H9 (cell line): ENCODE results near the gene XRN1. TPM values are rescaled to one million over a fixed set of nuclear protein-coding genes. Genes with fewer than 3 reads are reported as not detected.

ENCODE experiments used
- DNase-seq: peaks from one replicate; pipeline ENCODE4 v3.0.0-alpha.2; 2017
- H2AFZ ChIP-seq: one replicate; pipeline ENCODE4 v1.6.1; 2013; ENCODE audit warnings: mild to moderate bottlenecking, low read length, control low read depth, moderate library complexity
- H2AK5ac ChIP-seq: 2 replicates; pipeline ENCODE4 v1.6.1; 2013; ENCODE audit warnings: low read length, control low read depth, mixed read lengths; ENCODE audit not compliant: insufficient read length
- H2BK120ac ChIP-seq: one replicate; pipeline ENCODE4 v1.6.1; 2013; ENCODE audit warnings: low read depth, mild to moderate bottlenecking, low read length, control low read depth, inconsistent platforms; ENCODE audit not compliant: poor library complexity, severe bottlenecking
- H2BK12ac ChIP-seq: 2 replicates; pipeline ENCODE4 v1.6.1; 2013; ENCODE audit warnings: low read length, control low read depth, mixed read lengths, low read depth; ENCODE audit not compliant: insufficient read length
- H2BK15ac ChIP-seq: 2 replicates; pipeline ENCODE4 v1.6.1; 2013; ENCODE audit warnings: low read depth, low read length, control low read depth
- H2BK20ac ChIP-seq: one replicate; pipeline ENCODE4 v1.6.1; 2013; ENCODE audit warnings: low read depth, mild to moderate bottlenecking, low read length, control low read depth, inconsistent platforms; ENCODE audit not compliant: poor library complexity, severe bottlenecking
- H2BK5ac ChIP-seq: 2 replicates; pipeline ENCODE4 v1.6.1; 2013; ENCODE audit warnings: low read length, control low read depth, mixed read lengths; ENCODE audit not compliant: insufficient read length
- H3K14ac ChIP-seq: 2 replicates; pipeline ENCODE4 v1.6.1; 2013; ENCODE audit warnings: low read length, control low read depth; ENCODE audit not compliant: insufficient read depth
- H3K18ac ChIP-seq: 2 replicates; pipeline ENCODE4 v1.6.1; 2013; ENCODE audit warnings: low read depth, mild to moderate bottlenecking, mixed read lengths, low read length, control low read depth; ENCODE audit not compliant: insufficient read length
- H3K23ac ChIP-seq: 2 replicates; pipeline ENCODE4 v1.6.1; 2013; ENCODE audit warnings: low read length, control low read depth, mixed read lengths, low read depth; ENCODE audit not compliant: insufficient read length
- H3K23me2 ChIP-seq: 2 replicates; pipeline ENCODE4 v1.6.1; 2013; ENCODE audit warnings: low read depth, mild to moderate bottlenecking, mixed read lengths, low read length, control low read depth; ENCODE audit not compliant: insufficient read length, poor library complexity, severe bottlenecking
- H3K27ac ChIP-seq: 2 replicates; pipeline ENCODE4 v1.5.1; 2013; ENCODE audit warnings: low read length, control low read depth, mixed read lengths, low read depth; ENCODE audit not compliant: insufficient read length
- H3K27me3 ChIP-seq: 2 replicates; pipeline ENCODE4 v1.6.1; 2013; ENCODE audit warnings: low read length, control low read depth, inconsistent platforms; ENCODE audit not compliant: insufficient read depth
- H3K4ac ChIP-seq: 2 replicates; pipeline ENCODE4 v1.6.1; 2013; ENCODE audit warnings: low read depth, mild to moderate bottlenecking, control low read depth, inconsistent platforms, low read length, moderate library complexity
- H3K4me1 ChIP-seq: 2 replicates; pipeline ENCODE4 v1.6.1; 2013; ENCODE audit warnings: low read length, control low read depth, inconsistent platforms; ENCODE audit not compliant: insufficient read depth
- H3K4me2 ChIP-seq: 2 replicates; pipeline ENCODE4 v1.6.1; 2013; ENCODE audit warnings: low read length, control low read depth, mixed read lengths; ENCODE audit not compliant: insufficient read length, insufficient read depth
- H3K56ac ChIP-seq: 2 replicates; pipeline ENCODE4 v1.6.1; 2013; ENCODE audit warnings: low read depth, mild to moderate bottlenecking, mixed read lengths, low read length, control low read depth; ENCODE audit not compliant: insufficient read length
- H3K79me1 ChIP-seq: 2 replicates; pipeline ENCODE4 v1.6.1; 2013; ENCODE audit warnings: low read depth, mild to moderate bottlenecking, moderate library complexity, low read length, control low read depth, inconsistent platforms; ENCODE audit not compliant: insufficient read depth, poor library complexity, severe bottlenecking
- H3K79me2 ChIP-seq: 2 replicates; pipeline ENCODE4 v1.6.1; 2013; ENCODE audit warnings: low read length, control low read depth, inconsistent platforms; ENCODE audit not compliant: insufficient read depth
- H3K9ac ChIP-seq: 2 replicates; pipeline ENCODE4 v1.6.1; 2013; ENCODE audit warnings: low read length, control low read depth, mixed read lengths; ENCODE audit not compliant: insufficient read length; ENCODE audit errors: extremely low read depth
- H3K9me3 ChIP-seq: one replicate; pipeline ENCODE4 v1.6.1; 2013; ENCODE audit warnings: low read depth, low read length, inconsistent platforms; ENCODE audit not compliant: control insufficient read depth
- H3T11ph ChIP-seq: one replicate; pipeline ENCODE4 v1.6.1; 2013; ENCODE audit warnings: mild to moderate bottlenecking, low read length, control low read depth, inconsistent platforms
- H4K20me1 ChIP-seq: one replicate; pipeline ENCODE4 v1.6.1; 2013; ENCODE audit not compliant: control insufficient read depth, insufficient read length, insufficient read depth
- H4K5ac ChIP-seq: 2 replicates; pipeline ENCODE4 v1.6.1; 2013; ENCODE audit warnings: low read depth, mild to moderate bottlenecking, mixed read lengths, low read length, control low read depth; ENCODE audit not compliant: insufficient read length
- H4K8ac ChIP-seq: replicated peaks from 2 replicates; pipeline ENCODE4 v1.6.1; 2013; ENCODE audit warnings: low read length, control low read depth, mixed read lengths, low read depth; ENCODE audit not compliant: insufficient read length
- H4K91ac ChIP-seq: 2 replicates; pipeline ENCODE4 v1.6.1; 2013; ENCODE audit warnings: low read depth, mild to moderate bottlenecking, moderate library complexity, mixed read lengths, low read length, control low read depth; ENCODE audit not compliant: insufficient read length
- H3K27ac Mint-ChIP-seq, 3 experiments: 2 replicates in 2 of 3; 3 replicates in 1 of 3; pipeline ENCODE4 v1.8.0; 2020 to 2021; ENCODE audit warnings: mixed read lengths in 3 of 3, mild to moderate bottlenecking in 1 of 3, moderate library complexity in 1 of 3
- H3K27me3 Mint-ChIP-seq: 2 replicates; pipeline ENCODE4 v1.8.0; 2021; ENCODE audit warnings: low read depth, mild to moderate bottlenecking, moderate library complexity, mixed read lengths
- H3K36me3 Mint-ChIP-seq, 3 experiments: 2 replicates in 2 of 3; 3 replicates in 1 of 3; pipeline ENCODE4 v1.8.0; 2020 to 2021; ENCODE audit warnings: low read depth in 3 of 3, mixed read lengths in 3 of 3; ENCODE audit not compliant: insufficient read depth in 1 of 3
- H3K4me1 Mint-ChIP-seq, 2 experiments: 2 replicates each; pipeline ENCODE4 v1.8.0; 2020; ENCODE audit warnings: mixed read lengths in 2 of 2
- H3K4me3 Mint-ChIP-seq, 2 experiments: 2 replicates in 1 of 2; 3 replicates in 1 of 2; pipeline ENCODE4 v1.8.0; 2020 to 2021; ENCODE audit warnings: mild to moderate bottlenecking in 2 of 2, mixed read lengths in 2 of 2, moderate library complexity in 1 of 2
- H3K9me3 Mint-ChIP-seq, 2 experiments: 2 replicates in 1 of 2; 3 replicates in 1 of 2; pipeline ENCODE4 v1.8.0; 2020; ENCODE audit warnings: mild to moderate bottlenecking in 2 of 2, mixed read lengths in 2 of 2, moderate library complexity in 1 of 2
- WGBS: extraction: QIAGEN DNeasy Blood & Tissue Kit; methylation state at CpG from one replicate; pipeline ENCODE4 v1.1.7; 2013; ENCODE audit warnings: missing lambda C conversion rate, low lambda C conversion rate, mixed read lengths; ENCODE audit not compliant: insufficient read length; ENCODE audit errors: extremely low coverage; 5-methylcytosine and 5-hydroxymethylcytosine counted together
- total RNA-seq: library from RNA; stranded (reverse); gene quantifications from 2 replicates; pipeline ENCODE4 v1.2.1, GENCODE V29; 2021
- TF ChIP-seq, protein P1 (sequence below): fragments of 200-600 bp; sonication (generic); conservative IDR thresholded peaks from 3 replicates; pipeline ENCODE4 v1.8.0; 2021; ENCODE audit warnings: antibody characterized with exemption, mild to moderate bottlenecking

XRN1 gene
- total RNA-seq, 1 experiment from 2014 or later = 15.0 TPM

DNA sequence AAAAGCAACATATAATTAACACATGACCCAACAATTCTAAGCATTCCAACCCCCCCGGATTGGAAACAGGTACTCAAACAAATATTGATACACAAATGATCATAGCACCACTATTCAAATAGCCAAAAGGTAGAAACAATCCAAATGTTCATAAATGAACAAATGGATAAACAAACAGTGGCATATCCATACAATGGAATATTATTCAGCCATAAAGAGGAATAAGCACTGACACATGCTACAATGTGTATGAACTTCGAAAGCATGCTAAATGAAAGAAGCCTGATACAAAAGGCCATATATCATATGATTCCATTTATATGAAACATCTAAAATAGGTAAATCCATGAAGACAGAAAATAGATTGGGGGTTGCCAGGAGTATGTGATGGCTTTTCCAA is 62.8 kb downstream of the XRN1 start:
- TF ChIP-seq, protein P1, sequence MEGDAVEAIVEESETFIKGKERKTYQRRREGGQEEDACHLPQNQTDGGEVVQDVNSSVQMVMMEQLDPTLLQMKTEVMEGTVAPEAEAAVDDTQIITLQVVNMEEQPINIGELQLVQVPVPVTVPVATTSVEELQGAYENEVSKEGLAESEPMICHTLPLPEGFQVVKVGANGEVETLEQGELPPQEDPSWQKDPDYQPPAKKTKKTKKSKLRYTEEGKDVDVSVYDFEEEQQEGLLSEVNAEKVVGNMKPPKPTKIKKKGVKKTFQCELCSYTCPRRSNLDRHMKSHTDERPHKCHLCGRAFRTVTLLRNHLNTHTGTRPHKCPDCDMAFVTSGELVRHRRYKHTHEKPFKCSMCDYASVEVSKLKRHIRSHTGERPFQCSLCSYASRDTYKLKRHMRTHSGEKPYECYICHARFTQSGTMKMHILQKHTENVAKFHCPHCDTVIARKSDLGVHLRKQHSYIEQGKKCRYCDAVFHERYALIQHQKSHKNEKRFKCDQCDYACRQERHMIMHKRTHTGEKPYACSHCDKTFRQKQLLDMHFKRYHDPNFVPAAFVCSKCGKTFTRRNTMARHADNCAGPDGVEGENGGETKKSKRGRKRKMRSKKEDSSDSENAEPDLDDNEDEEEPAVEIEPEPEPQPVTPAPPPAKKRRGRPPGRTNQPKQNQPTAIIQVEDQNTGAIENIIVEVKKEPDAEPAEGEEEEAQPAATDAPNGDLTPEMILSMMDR = no peak
- H4K5ac ChIP-seq = no peak overlapping the region
- no CpG with 5 or more reads among the region's 2 CpGs for WGBS
- no peak overlapping the region for H2BK15ac ChIP-seq
- no peak overlapping the region for H2BK5ac ChIP-seq
- H4K91ac ChIP-seq = no peak overlapping the region
- no peak overlapping the region for H3K27ac ChIP-seq
- no peaks in the 10 kb centered on the region for H3K23me2 ChIP-seq
- H3K4me1 Mint-ChIP-seq = no peaks in the 10 kb centered on the region
- no peaks in the 10 kb centered on the region for H3K9me3 ChIP-seq
- no peaks in the 10 kb centered on the region for H3K79me1 ChIP-seq
- no peak overlapping the region for H2AFZ ChIP-seq
- H2BK12ac ChIP-seq = no peak overlapping the region
- no peaks in the 10 kb centered on the region for H3K4me1 ChIP-seq
- H4K8ac ChIP-seq = no peak overlapping the region
- no peak overlapping the region for H2AK5ac ChIP-seq
- no peak overlapping the region for H3K14ac ChIP-seq
- no peak overlapping the region for H3T11ph ChIP-seq
- no peaks in the 10 kb centered on the region; a peak in 1 of 5 replicates for H3K9me3 Mint-ChIP-seq
- H3K23ac ChIP-seq = no peak overlapping the region
- no peak overlapping the region for H3K4ac ChIP-seq
- no peak for DNase-seq
- no peak overlapping the region for H3K4me3 Mint-ChIP-seq
- H3K36me3 Mint-ChIP-seq = peaks cover 9 to 41% (median 36%) of the 10 kb centered on the region in 3 experiments; a peak in 6 of 7 replicates
- H4K20me1 ChIP-seq = no peaks in the 10 kb centered on the region
- H3K27me3 ChIP-seq = no peaks in the 10 kb centered on the region
- H3K27me3 Mint-ChIP-seq = no peaks in the 10 kb centered on the region
- no peaks in the 10 kb centered on the region for H3K79me2 ChIP-seq
- H2BK120ac ChIP-seq = no peak overlapping the region
- H3K4me2 ChIP-seq = no peak overlapping the region
- no peak overlapping the region for H2BK20ac ChIP-seq
- H3K9ac ChIP-seq = no peak overlapping the region
- no peak overlapping the region for H3K18ac ChIP-seq
- H3K27ac Mint-ChIP-seq = no peak overlapping the region
- H3K56ac ChIP-seq = no peak overlapping the region
